NB4 (cell line): ENCODE results near the gene UNC13C.

Experiments used
- DNase-seq: peaks from one replicate; pipeline ENCODE4 v3.0.0; 2010; ENCODE audit warnings: low read depth
- H3K4me3 ChIP-seq: one replicate; pipeline ENCODE4 v1.5.1; 2011; ENCODE audit warnings: mild to moderate bottlenecking, low read depth, low read length, moderate library complexity
- MYC ChIP-seq: IDR thresholded peaks from 2 replicates; pipeline ENCODE4 v1.6.1; 2011; ENCODE audit warnings: low read depth, low read length
- POLR2A ChIP-seq: IDR thresholded peaks from 2 replicates; pipeline ENCODE4 v1.6.1; 2011; ENCODE audit warnings: mild to moderate bottlenecking; ENCODE audit not compliant: insufficient read length; ENCODE audit errors: extremely low read depth
- TF ChIP-seq, protein P1 (sequence below): IDR thresholded peaks from 2 replicates; pipeline ENCODE4 v1.6.1; 2011; ENCODE audit warnings: low read depth, low read length
- TF ChIP-seq, protein P2 (sequence below): IDR thresholded peaks from one replicate; pipeline ENCODE4 v1.5.1; 2012; ENCODE audit warnings: low read depth, low read length

The UNC13C gene

DNA sequence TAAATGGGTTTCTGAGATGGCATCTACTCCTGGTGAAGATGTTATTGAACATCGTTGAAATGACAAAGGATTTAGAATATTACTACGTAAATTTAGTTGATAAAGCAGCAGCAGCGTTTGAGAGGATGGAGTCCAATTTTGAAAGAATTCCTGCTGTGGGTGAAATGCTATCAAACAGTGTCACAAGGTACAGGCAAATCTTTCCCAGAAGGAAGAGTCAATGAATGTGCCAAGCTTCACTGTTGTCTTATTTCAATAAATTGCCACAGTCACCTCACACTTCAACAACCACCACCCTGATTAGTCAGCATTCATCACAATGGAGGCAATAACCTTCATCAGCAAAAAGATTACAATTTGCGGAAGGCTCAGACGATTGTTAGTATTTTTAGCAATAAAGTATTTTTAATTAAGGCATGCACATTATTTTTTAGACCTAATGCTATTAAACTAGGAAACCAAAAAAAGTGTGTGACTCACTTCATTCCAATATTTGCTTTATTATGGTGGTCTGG lies 142.8 kb downstream of the UNC13C start:
- TF ChIP-seq, protein P1, sequence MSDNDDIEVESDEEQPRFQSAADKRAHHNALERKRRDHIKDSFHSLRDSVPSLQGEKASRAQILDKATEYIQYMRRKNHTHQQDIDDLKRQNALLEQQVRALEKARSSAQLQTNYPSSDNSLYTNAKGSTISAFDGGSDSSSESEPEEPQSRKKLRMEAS = no peak
- TF ChIP-seq MYC (no peak), POLR2A (no peak)
- DNase-seq = no peak
- no peak overlapping the region for H3K4me3 ChIP-seq

DNA sequence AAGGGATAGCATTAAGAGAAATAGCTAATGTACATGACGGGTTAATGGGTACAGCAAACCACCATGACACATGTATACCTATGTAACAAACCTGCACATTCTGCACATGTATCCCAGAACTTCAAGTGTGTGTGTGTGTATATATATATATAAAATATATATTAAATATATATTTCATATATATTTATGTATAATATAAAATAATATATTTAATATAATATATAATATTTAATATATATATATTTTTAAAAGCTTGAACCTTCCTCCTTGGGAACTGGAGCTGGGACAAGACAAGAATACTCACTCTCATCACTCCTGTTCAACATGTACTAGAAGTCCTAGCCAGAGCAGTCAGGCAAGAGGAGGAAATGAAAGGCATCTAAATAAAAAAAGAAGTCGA lies 149.3 kb downstream of the UNC13C start:
- TF ChIP-seq, protein P2, sequence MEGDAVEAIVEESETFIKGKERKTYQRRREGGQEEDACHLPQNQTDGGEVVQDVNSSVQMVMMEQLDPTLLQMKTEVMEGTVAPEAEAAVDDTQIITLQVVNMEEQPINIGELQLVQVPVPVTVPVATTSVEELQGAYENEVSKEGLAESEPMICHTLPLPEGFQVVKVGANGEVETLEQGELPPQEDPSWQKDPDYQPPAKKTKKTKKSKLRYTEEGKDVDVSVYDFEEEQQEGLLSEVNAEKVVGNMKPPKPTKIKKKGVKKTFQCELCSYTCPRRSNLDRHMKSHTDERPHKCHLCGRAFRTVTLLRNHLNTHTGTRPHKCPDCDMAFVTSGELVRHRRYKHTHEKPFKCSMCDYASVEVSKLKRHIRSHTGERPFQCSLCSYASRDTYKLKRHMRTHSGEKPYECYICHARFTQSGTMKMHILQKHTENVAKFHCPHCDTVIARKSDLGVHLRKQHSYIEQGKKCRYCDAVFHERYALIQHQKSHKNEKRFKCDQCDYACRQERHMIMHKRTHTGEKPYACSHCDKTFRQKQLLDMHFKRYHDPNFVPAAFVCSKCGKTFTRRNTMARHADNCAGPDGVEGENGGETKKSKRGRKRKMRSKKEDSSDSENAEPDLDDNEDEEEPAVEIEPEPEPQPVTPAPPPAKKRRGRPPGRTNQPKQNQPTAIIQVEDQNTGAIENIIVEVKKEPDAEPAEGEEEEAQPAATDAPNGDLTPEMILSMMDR = no peak
- TF ChIP-seq, protein P1 = no peak
- TF ChIP-seq MYC (no peak), POLR2A (no peak)
- no peak for DNase-seq
- H3K4me3 ChIP-seq = no peak overlapping the region

DNA sequence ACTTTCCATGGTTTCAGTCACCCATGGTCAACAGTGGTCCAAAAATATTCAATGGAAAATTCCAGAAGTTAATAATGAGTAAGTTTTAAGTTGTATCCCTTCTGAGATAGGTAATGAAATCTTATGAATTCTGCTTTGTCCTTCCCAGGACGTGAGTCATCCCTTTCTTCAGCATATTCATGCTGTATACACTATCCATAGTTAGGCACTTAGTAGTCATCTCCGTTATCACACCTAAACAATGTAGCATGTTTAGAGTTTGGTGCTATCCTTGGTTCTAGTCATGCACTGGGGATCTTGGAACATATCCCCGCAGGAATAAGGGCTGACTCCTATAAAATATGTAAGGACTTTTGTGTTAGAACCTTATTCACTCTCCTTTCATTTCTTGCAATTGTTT lies 153.2 kb downstream of the UNC13C start:
- DNase-seq = no peak
- no peak overlapping the region for H3K4me3 ChIP-seq
- no peak for TF ChIP-seq POLR2A
- TF ChIP-seq, protein P1 = no peak
- TF ChIP-seq MYC = no peak
- TF ChIP-seq, protein P2 = no peak

GRCh38 chr15:54149115-54149531 lies 170.9 kb downstream of the UNC13C start:
- DNase-seq = peak; percentile 20
- TF ChIP-seq, protein P2 = no peak
- TF ChIP-seq, protein P1 = no peak
- TF ChIP-seq POLR2A = no peak
- no peak for TF ChIP-seq MYC
- no peak overlapping the region for H3K4me3 ChIP-seq

GRCh38 chr15:54150255-54150654 lies 172.0 kb downstream of the UNC13C start:
- DNase-seq = peak; percentile 77
- no peak overlapping the region for H3K4me3 ChIP-seq
- no peak for TF ChIP-seq MYC
- TF ChIP-seq, protein P1 = 0 out of 2 replicates have a peak, but pooled peaks have one; percentile 3

GRCh38 chr15:54159012-54159411 lies 180.8 kb downstream of the UNC13C start:
- no peak for DNase-seq
- no peak for TF ChIP-seq MYC
- TF ChIP-seq POLR2A = no peak
- TF ChIP-seq, protein P1 = no peak
- TF ChIP-seq, protein P2 = no peak

GRCh38 chr15:54187325-54187724 lies 209.1 kb downstream of the UNC13C start:
- DNase-seq = no peak
- TF ChIP-seq MYC = no peak
- no peak for TF ChIP-seq POLR2A
- TF ChIP-seq, protein P1 = no peak
- TF ChIP-seq, protein P2 = no peak
- no peak overlapping the region for H3K4me3 ChIP-seq

More at GRCh38 chr15:54159012-54159411, 180.8 kb downstream of the UNC13C start:
- H3K4me3 ChIP-seq = no peak overlapping the region
